ENCODE results near the gene HPSE2. TPM values are rescaled to one million over a fixed set of nuclear protein-coding genes. Genes with fewer than 3 reads are reported as not detected.

HPSE2 gene
- total RNA-seq, 2 experiments from 2014 or later, result not detected

- ChIA-PET POLR2A (no interaction called here), CTCF (interaction anchor here (1.4 kb wide), 1 partner anchor 11 kb away, joined by 3 read pairs; no protein-coding TSS in a partner anchor)
Measured at GRCh38 chr10:98411768-98412167, 823.9 kb downstream of the HPSE2 start.

DNA sequence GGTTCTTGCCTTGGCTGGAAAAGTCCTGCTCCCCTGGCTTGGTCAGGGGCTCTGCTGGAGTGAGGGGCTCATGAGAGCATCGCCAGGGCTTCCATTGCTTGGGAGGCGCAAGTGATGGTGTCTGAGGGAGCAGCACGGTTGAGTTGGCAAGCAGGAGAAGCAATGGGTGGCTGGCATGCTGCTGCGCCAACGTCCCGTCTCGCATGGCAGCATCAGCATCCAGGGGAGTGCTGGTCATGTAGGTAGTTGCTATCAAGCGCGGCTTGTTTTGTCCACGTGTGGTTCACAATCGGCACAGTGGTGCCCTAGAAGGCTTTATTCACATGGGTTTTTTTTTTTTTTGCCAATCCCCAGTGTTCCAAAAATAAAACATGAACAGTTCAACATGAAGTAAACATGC is 824.5 kb downstream of the HPSE2 start:
- CTCF ChIA-PET, result interaction anchor here (1.4 kb wide), 1 partner anchor 11 kb away, joined by 3 read pairs; no protein-coding TSS in a partner anchor
- POLR2A ChIA-PET, result no interaction called here

DNA sequence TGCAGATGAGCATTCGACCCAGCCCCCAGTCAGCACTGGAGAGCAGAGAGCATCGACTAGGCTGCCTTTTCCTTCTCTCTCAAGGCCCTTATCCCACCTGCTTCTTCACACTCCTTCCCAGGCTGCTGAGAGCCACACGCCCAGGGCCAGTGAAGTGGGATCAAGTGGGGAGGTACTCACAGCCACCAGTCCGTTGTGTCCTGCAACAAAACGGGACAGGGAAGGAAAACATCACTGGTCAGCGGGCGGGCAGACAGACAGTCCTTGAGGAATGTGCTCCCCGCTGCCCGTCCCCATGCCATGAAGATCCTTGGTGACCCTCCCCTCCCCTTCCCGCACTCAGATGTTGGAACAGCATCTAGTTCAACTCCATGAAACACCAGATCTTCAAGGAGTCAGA is 824.9 kb downstream of the HPSE2 start:
- ChIA-PET CTCF (interaction anchor here (1.4 kb wide), 1 partner anchor 12 kb away, joined by 3 read pairs; no protein-coding TSS in a partner anchor), POLR2A (no interaction called here)

DNA sequence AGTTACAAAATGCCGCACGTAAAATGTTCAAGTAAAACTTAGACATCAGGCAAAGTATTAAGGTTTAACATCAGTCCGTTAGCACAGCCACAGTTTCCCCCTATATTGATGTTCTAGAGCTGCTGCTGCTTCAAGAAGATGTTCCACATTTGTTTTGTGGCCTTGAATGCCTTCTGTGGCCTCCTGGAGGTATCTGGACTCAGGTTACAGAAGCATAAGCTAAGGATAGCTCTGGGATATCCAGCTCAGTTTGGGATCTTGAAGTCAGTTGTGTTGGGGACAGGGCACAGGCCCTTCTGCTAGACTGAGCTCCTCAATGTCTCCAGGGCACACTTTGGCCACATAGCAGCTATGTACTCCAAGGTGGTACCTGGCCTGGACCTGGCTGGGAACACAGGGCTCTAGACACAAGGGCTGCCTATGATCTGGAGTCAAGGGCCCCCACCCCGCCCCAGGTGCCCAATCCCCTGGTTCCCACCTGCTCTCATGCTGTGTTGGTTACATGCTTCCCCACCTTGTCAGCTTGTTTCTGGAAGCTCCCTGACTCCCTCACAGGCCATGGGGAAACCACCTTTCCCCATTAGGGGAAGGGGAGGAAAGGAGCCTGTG is 825.4 kb downstream of the HPSE2 start:
- ChIA-PET POLR2A (no interaction called here), CTCF (no interaction called here)

GRCh38 chr10:98408799-98409198 is 826.9 kb downstream of the HPSE2 start:
- ChIA-PET POLR2A (no interaction called here), CTCF (no interaction called here)

DNA sequence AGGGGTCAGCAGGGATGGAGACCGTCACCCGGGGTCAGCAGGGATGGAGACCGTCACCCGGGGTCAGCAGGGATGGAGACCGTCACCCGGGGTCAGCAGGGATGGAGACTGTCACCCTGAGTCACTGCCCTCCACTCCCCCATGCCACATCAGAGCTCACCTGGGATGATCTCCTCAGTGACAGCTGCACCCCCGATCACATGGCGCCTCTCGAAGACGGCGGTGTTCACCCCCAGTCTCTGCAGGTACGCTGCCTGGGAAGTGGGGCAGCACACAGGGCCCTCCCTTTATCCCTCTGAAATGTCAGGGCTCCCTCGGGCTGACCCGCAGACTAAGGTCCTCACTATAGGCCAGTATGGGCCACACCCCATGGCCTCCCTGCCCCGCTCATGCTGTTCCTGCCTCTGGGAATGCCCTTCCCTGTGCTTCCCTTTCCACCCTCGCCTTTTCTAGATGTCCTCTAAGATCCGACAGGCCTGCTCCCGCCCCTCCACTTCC is 827.9 kb downstream of the HPSE2 start:
- POLR2A ChIA-PET, result no interaction called here
- CTCF ChIA-PET, result no interaction called here

Other genes starting within 250 kb of the HPSE2 start
- under 1 TPM; 0.23 to 0.38 TPM for gene CNNM1, start 93.5 kb upstream of the HPSE2 start, total RNA-seq
- gene GOT1, start 194.8 kb upstream of the HPSE2 start, total RNA-seq, result 10 to 100 TPM; 34.3 to 41.4 TPM

Measured in activated CD8-positive, alpha-beta memory T cell treated with anti-CD3 and anti-CD28 coated beads for 36 hours (primary cell).